HG03039 (cell line): ENCODE data around the gene FXYD1.
"Not testable (repeated sequence)": the region's sequence is repeated elsewhere in the genome, so short reads cannot be mapped to it uniquely, and the experiment has no call there.

Experiments used
- ATAC-seq: cut with Tn5 transposase; IDR thresholded peaks from one replicate; pipeline ENCODE4 v1.9.1; 2021; ENCODE audit warnings: mild to moderate bottlenecking, moderate library complexity; ENCODE audit not compliant: unreplicated experiment

Gene FXYD1

DNA sequence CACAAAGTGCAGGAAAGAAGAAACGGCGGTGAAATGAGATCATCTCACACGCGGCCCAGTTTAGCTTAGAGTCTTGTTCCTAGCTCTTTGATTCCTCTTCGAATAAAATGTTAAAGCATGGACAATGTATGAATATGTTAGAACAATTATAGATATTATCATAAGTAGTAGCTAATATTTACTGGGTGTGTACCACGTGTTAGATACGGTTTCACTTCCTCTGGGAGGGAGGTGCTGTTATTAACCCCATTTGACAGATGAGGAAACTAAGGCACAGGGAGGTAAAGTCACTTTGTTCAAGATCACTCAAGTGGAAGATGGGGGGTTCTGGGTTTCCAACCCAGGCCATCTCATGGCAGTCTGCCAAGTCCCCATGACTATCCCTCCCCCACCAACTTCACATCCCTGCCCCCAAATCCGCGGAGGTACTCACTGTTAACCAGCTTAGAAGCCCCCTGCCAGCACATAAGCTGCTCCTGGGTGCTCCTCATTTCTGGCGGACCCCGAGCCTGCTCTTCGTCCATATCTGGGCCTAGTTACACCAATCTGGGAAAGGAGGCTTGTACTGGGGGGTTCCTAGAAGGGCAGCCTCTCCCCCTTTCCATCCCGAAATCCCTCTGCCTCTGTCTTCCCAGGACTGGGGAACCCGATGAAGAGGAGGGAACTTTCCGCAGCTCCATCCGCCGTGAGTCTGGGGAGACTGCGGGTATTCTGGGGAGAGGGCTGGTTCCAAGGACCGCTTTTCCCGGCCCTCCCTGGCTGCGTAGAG lies 3.4 kb downstream of the FXYD1 start:
- no peak for ATAC-seq

DNA sequence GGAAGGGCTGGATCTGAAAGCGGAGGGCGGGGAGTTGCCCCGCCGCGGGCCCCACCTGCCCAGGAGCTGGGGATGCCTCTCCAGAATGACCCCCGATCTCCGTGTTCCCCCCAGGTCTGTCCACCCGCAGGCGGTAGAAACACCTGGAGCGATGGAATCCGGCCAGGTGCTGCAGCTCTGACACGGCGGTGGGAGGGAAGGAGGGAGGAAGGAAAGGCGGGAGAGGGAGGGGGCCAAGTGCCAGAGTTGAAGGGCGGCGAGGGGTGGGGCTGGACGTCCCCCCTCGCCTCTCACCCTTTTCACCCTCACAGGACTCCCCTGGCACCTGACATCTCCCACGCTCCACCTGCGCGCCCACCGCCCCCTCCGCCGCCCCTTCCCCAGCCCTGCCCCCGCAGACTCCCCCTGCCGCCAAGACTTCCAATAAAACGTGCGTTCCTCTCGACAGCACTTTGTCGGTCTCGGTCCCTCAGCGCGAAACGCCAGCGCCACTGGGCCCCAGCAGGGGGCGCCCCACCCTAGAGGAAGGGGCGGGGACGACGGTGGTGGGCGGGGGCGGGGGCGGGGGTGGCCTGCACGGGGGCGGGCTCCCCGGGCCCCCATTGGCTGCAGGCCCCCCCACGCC lies 4.1 kb downstream of the FXYD1 start:
- no peak for ATAC-seq

DNA sequence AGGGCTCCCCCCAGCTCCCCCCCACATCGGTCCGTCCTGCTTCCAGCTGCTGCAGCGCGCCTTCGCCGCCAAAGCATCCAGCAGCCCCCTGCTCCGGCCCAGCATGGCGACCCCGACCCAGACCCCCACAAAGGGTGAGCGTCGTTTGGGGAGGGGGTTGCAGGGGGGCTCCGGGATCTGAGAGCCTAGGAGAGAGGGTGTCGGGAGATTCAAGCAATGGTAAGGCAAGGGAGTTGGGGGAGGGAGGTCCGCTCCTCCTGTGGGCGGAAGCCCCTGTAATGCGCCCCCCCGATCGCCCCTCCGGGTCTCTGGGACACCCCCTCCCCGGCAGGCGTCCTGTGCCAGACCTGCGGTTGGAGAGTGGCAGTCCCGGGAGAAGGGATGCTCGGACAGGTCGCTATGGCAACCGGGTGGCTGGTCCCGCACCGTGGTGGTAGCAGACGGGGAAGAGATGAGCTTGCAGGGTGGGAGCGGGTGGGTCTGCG lies 4.6 kb downstream of the FXYD1 start, which contains the start of gene FXYD7:
Gene FXYD7 (plus strand): TSS at position 25 of the 485 bp plus-strand sequence. CDS start 79 bp downstream, at position 104.
- ATAC-seq: no peak

DNA sequence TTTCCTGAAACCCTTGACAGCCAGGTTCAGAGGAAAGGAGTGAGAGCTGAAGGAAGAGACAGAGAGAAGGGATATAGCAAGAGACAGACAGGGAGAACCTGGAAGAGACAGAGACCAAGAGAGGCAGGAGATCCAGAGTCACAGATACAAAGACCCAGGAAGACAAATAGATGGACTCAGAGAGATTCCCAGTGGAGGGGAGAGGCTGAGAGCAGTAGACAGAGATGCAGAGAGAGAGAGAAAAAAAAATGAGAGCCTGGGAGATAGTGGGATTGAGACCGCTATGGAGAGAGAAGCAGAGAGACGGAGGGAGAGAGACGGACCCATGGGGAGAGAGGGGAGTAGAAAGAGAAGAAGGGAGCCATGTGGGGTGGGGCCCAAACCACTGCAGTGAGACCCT lies 5.2 kb downstream of the FXYD1 start:
- ATAC-seq: no peak

DNA sequence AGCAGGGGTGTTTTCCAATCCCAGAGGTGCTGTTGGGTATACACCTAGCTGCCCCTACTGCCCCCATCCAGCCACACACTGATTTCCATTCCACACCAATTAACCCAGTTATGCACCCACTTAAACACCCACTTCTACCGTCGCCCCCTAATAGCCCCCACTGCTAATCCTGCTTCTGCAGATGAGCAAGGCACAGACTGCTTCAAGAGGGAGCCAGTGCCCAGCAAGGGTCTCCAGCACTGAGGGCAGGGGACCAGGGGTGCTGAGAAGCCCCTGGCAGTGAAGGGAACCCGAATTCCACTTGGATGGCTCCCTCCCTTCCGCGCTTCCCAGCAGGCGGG lies 5.6 kb downstream of the FXYD1 start:
- no peak for ATAC-seq

DNA sequence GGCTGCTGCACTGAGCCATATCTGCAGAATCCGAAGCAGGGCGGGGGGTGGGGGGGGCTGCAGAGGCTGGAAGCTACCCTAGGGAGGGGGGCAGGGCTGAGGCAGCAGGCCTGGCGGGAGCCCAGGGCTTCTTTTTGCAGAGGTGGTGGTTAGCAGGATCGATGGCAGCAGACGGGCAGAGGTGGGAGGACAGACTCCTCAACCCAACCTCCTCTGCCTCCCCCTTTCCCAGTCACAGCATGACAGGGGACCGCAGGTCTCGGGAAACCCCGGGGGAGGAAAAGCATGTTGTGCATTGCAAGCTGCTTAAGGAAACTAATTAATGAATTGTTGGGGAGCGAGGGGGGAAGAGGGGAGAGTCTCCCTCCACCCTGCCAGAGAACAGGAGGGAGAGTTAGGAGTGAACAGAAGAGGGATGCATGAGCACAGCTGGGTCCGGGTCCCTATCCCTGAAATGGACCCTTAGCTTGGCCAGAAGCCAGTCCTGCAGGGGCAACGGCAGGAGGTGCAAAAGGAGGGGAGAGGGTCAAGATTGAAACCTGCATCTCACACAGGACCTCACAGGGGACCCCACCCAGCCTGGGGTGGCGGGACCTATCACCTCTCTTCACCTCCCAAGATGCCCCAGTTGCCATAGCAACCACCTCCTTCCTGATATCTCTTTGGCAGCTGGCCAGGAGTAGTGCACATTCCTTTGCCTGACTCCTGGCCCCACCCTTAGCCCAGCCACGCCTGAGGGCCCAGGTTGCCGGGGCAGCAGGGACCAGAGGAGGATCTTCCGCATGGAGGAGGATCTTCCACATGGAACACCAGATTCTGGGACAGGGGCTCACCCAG lies 6.2 kb downstream of the FXYD1 start:
- no peak for ATAC-seq

DNA sequence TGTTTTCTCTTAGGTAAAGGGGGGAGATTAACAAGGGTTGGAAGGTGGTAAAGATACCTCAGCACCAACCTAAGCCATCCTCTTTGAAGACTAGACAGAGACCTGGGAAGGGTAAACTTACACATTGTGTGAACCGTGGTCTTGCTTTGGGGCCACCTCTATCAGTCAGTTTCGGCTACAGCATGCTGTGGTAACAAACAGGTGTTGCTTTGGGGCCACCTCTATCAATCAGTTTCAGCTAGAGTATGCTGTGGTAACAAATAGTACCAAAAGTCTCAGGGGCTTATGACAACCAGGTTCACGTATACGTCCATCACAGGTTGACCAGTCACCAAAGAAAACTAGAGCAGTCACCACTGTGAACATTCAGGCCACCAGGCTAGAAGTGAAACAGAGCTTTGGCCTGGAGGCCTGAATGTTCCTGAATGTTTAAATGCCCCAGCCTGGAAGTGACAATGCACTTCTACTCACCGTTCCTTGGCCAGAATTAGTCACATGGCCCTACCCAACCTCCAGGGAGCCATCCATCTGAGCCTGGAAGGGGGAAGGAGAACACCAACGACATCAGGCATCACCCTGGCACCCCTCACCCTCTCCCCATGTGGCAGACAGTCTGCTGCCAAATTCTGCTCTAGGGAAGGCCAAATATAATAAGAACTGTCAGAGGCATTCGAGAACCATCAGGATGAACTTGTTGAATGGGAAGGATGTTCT lies 8.3 kb downstream of the FXYD1 start:
- no peak for ATAC-seq

DNA sequence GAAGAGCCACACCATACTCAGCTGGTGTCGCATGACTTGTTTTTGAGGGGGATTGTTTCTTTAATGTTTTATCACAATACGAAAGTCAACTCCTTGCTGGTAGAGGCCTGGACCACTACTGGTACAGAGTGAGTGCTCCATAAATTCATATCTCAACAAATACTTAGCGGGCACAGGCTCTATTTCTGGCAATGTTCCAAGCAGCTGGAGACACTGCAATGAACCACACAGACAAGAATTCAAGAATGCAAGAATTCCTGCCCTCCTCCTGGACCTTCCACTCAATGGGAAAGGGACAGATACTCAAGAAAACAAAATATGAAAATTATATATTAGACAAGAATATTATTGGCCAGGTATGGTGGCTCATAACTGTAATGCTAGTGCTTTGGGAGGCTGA lies 10.8 kb downstream of the FXYD1 start:
- no peak for ATAC-seq

DNA sequence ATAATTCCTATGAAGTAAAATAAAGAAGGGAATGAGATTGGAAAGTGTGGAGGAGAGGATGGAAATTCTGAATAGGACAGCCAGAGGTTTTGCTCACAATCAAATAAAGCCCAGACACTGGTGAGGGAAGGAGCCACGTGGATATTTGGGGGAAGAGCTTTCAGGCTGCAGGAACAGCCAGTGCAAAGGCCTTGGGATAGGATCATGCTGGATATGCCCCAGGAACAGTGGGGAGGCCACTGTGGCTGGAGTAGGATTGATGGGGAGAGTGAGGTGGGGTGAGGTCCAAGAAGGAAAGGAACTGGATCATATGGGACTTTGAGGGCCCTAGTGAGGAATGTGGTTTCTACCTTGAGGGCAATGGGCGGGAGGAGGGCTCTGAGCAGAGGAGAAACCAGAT lies 11.8 kb downstream of the FXYD1 start:
- no peak for ATAC-seq

DNA sequence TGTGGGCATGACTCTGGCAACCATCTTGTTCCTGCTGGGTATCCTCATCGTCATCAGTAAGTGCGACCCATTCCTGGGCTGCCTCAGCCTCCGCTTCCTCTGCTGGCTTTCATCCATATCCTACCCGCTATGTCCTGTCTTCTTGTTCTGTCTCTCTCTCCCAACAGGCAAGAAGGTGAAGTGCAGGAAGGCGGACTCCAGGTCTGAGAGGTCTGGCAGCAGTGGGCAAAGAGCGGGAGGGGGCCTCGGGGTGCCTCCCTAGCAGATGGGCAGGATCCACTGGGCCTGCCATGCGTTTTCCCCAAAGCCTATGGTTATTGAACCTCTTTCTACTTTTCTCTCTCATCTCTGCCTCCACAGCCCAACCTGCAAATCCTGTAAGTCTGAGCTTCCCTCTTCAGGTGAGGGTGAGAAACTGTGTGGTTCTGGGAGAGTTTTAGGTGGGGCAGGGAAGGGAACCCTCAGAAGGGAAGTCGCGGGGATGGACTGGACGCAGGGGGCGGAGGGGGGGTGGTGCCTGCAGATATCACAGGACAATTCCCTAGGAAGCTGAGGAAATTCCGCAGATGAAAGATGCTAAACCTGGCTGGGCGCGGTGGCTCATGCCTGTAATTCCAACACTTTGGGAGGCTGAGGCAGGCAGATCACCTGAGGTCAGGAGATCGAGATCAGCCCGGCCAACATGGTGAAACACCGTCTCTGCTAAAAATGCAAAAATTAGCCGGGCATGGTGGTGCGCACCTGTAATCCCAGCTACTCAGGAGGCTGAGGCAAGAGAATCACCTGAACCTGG lies 12.8 kb downstream of the FXYD1 start:
- no peak for ATAC-seq

DNA sequence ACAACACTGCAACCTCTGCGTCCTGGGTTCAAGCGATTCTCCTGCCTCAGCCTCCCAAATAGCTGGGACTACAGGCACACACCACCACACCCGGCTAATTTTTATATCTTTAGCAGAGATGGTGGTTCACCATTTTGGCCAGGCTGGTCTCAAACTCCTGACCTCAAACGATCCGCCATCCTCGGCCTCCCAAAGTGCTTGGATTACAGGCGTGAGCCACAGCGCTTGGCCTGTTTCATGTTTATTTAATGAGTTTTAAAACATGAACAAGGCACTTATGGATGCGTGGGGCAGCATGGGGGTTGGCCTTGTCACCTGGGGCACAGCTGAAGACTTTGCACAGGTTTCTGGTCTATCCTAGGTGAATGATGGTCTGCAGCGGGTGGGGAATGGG lies 14.5 kb downstream of the FXYD1 start:
- ATAC-seq: not testable (repeated sequence)

DNA sequence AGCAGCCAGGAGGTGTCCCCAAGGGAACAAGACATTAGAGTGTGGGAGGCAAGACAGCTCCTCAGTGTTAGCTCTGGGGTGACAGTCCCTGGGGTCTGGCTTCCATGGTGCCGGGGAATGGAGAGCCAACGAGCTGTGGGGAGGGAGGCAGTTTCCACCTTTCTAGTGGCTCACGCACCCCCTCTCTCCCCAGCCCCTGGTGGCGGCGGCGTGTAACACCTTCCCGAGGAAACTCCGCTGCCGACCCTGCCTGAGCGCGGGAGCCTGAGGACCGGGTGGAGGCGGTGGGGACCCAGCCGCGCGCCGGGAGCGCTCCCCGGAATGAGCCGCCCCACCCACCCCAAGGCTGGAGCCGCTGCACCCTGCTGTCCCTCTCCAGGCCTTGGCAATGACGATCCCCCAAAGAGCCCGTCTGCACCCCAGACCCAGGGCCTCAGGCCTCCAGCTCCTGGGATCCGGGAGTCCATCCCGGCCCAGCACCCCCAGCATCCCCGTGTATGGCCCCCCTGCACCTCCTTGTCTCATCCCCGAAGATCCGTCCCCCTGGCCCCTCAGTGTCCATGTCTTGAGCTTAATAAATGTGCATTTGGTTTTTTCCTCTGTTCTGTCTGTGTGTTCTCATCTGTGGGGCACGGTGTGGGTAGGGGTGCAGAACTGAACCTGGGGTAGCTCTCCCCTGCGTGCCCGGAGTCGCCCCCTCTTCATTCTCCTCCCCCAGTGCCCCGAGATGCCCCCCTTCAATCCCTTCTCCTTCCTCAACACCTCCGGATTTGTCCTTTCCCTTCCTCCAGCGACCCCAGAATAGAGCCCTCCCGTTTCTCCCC lies 15.3 kb downstream of the FXYD1 start:
- no peak for ATAC-seq

DNA sequence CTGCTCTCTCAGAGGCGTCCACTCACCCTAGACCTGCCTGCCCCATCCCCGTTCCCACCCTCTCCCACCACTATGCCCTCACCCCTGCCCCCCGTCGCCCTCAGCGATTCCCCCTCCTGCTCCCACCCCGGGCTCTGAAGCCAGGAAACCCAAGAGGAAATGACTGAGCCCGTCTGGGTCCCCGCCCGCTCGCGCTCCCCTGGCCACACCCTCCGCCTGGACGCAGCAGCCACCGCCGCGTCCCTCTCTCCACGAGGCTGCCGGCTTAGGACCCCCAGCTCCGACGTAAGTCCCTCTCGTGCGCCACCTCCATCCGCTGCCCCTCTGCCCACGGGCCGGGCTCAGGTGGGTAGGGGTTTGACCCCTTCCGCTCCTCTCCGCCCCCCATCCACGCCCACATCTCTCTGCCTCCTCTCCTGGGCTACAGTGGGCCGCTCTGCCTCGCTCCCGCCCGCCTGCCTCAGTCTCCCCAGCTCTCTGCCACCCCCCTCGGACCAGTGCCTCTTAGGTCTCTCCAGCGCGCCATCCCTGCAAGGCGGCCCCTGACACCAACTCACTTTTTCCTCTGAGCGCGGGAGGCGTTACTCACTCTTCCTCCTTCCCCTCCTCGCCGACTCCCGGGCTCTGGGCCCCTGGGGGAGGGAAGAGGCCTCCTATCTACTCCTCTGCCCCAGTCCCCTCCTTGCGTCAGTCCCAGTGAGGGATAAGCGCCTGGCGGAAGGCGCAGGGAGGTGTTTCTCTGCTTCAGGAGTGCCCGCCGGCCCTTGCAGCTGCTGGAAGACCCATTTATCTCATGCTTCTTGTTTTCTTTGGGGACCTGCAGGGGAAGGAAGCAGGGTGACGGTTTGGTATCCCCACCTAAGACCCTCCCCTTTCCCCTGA lies 16.1 kb downstream of the FXYD1 start, which contains the start of gene FXYD5:
Gene FXYD5 (plus strand): TSS at position 211 of the 882 bp plus-strand sequence. CDS start 816 bp downstream, outside the sequence.
- no peak for ATAC-seq

DNA sequence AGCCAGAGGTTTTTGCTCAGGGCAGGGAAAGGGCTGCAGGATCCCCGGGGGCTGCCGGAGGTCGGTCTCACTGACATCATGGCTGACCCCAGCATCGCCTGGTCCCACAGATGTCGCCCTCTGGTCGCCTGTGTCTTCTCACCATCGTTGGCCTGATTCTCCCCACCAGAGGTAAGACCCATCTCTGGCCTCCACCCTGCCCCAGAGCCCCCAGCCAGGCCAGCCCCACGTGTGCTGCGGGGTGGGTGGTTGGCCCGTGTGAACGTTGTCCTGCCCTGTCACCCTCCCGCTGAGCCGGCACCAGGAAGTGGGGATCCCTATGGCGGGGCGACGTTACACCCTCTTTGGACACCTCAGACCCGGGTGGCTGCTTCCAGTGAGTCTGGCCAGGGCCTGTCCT lies 16.8 kb downstream of the FXYD1 start:
- ATAC-seq: no peak

DNA sequence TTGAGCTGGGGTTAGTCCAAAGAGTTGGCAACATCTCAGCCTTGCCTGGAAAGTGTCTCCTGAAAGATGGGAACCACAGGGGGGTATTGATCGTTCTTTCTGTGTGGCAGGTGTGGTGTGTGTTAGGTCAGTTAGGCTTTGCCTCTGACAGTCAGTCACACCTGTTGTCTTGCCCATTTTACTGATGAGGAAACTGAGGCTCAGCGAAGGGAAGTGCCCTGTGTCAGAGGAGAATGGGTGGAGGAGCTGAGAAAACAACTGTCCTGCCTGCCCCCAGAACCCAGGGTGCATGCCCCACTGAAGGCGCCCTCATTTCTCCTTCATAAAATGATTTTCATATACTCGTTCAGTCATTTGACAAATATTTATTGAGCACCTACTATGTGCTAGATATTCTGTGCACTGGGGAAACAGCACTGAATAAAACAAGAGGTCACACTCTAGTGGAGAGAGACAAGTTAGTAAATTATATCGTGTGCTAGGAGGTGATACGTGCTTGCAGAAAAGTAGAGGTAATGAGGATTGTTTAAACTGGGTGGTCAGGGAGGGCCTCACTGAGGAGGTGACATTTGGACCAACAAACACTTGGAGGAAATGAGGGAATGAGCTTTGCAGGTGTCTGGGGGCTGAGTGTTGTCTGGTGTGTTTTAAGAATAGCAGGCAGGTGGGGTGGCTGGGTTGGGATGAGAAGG lies 17.5 kb downstream of the FXYD1 start:
- no peak for ATAC-seq

DNA sequence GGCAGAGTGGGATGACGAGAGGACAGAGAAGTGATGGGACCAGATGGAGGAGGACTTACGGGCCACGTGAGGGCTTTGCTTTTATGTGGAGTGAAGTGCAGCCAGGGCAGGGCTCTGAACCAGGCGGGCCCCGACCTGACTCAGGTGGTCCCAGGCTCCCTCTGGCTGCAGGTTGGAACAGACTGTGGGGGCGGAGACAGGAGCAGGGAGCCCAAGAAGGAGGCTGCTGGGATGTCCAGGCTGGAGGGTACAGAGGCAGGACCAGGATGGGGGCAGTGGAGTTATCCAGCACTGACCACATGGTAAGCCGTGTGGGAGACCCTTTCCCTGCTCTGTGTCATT lies 18.0 kb downstream of the FXYD1 start:
- no peak for ATAC-seq

DNA sequence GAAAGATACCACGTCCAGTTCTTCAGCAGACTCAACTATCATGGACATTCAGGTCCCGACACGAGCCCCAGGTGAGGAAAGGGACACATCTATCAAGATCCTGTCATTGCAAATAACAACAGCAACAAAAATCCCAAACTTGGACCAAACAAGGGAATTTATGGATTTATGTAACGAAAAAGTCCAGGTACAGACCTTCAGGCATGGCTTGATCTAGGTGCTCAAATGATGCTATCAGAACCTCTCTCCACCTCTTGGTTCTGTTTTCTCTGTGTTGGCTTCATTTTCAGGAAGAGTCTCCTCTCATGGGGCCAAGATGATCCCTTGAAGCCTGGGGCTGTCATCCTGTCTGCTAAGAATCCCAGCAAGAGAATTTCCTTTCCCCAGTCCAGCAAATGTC lies 18.8 kb downstream of the FXYD1 start:
- ATAC-seq: no peak

DNA sequence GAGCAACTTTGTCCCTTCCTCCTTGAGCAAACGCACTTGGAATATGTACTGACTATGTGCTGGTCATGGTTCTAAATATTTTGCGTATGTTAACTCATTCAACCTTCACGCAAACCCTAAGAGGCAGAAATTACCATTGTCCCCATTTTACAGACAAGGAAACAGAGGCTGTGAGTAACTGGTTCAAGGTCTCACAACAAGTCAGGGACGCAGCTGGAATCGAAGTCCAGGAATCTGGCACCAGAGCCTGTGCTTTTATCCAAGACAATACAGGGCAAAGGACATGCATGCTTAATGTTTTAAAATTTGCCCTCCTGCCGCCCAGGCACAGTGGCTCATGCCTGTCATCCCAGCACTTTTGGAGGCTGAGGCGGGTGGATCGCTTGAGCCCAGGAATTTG lies 21.0 kb downstream of the FXYD1 start:
- no peak for ATAC-seq
